Lower lobe of right lung (tissue), 2 donors: ENCODE data around the gene SERPINI2. TPM values are rescaled to one million over a fixed set of nuclear protein-coding genes. Genes with fewer than 3 reads are reported as not detected.

Source experiments
- ATAC-seq, 2 donors: fragments of 200-7000 bp; cut with Tn5 transposase; one replicate each; pipeline ENCODE4 v1.9.1; 2020 to 2022; ENCODE audit warnings: mild to moderate bottlenecking in 2 of 2, moderate library complexity in 2 of 2
- DNase-seq: peaks from one replicate; pipeline ENCODE4 v3.0.0-alpha.2; 2020
- H3K27ac ChIP-seq: fragments of 200-600 bp; one replicate; pipeline ENCODE4 v1.8.0; 2022
- H3K27me3 ChIP-seq: fragments of 200-600 bp; one replicate; pipeline ENCODE4 v1.8.0; 2022; ENCODE audit warnings: low read depth
- H3K36me3 ChIP-seq: fragments of 200-600 bp; one replicate; pipeline ENCODE4 v1.8.0; 2022; ENCODE audit warnings: mild to moderate bottlenecking
- H3K4me1 ChIP-seq: fragments of 200-600 bp; one replicate; pipeline ENCODE4 v1.8.0; 2022
- H3K4me3 ChIP-seq: fragments of 200-600 bp; one replicate; pipeline ENCODE4 v1.8.0; 2022; ENCODE audit warnings: mild to moderate bottlenecking
- H3K9me3 ChIP-seq: fragments of 200-600 bp; one replicate; pipeline ENCODE4 v1.8.0; 2022
- CTCF ChIP-seq: fragments of 200-600 bp; IDR thresholded peaks from one replicate; pipeline ENCODE4 v1.8.0; 2022; ENCODE audit warnings: antibody characterized with exemption, mild to moderate bottlenecking
- intact Hi-C: fragments of 100-400 bp; cut with DNase I; formaldehyde crosslinking; loops from one replicate; pipeline ENCODE4 v1.11.0; 2022
- total RNA-seq: library from RNA; stranded (reverse); fragmentation: NEBNext Ultra II Directional; extraction: Animal tissue kit (Norgen Biotek cat#: 25700); gene quantifications from one replicate; pipeline ENCODE4 v1.2.1, GENCODE V29; 2021
- donor health status: DM: no; HTN: yes; CAD: no; lungs with severe emphysema.

SERPINI2 gene
- total RNA-seq, 1 donor from 2014 or later: 2.3 TPM

DNA sequence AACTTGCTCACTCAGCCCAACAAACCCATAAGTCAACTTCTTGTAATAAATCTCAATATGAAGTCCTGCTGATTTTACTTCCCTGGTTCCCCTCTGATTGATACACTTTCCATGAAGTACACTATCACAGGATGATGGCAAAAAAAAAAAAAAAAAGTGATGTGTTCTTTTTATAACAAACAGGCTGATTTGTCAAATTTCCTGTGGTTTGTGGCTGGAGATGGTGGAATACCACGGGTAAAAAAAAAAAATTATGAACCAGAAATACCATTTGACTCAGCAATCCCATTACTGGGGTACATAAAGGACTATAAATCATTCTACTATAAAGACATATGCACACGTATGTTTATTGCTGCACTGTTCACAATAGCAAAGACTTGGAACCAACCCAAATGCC is 10.7 kb upstream of the SERPINI2 start:
- intact Hi-C loops: no loop called here
- no peaks in the 10 kb centered on the region for H3K27me3 ChIP-seq
- TF ChIP-seq CTCF: no peak
- no peak overlapping the region for H3K4me3 ChIP-seq
- H3K9me3 ChIP-seq: no peaks in the 10 kb centered on the region
- H3K36me3 ChIP-seq: no peaks in the 10 kb centered on the region
- ATAC-seq (no peak), DNase-seq (no peak)
- no peaks in the 10 kb centered on the region for H3K4me1 ChIP-seq
- no peak overlapping the region for H3K27ac ChIP-seq

DNA sequence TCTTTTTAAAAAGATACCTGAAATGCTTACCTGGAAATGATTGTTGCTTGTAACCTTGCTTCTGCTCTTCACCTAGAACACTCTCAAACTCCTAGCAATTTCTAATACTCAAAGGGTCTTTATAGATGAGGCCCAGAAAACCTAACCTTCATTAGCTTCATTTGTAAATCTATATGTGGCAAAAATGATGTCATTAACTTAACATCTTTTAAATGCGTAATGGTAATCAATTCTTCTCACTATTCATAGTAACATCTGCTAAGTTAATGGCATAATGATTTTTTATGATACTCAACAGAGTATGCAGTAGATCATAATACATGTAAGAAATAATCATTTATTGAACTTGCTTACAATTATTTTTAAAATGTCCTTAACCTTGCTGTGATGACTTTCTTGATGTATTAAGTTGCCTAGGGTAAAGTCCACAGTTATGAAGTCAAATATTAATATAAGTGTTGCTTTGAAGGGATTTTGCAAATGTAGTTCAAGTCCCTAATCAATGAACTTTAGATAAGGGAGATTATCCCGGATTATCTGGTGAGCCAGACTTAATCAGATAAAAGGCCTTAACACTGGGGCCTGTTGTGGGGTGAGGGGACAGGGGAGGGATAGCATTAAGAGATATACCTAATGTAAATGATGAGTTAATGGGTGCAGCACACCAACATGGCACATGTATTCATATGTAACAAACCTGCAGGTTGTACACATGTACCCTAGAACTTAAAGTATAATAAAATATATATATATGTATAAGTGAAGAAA is 10.1 kb upstream of the SERPINI2 start:
- Histone ChIP-seq H3K4me3 (no peak overlapping the region), H3K27ac (no peak overlapping the region), H3K36me3 (no peaks in the 10 kb centered on the region), H3K27me3 (no peaks in the 10 kb centered on the region), H3K4me1 (no peaks in the 10 kb centered on the region), H3K9me3 (no peaks in the 10 kb centered on the region)
- intact Hi-C loops: no loop called here
- ATAC-seq (no peak), DNase-seq (no peak)
- no peak for TF ChIP-seq CTCF

GRCh38 chr3:167481164-167481563 is 7.3 kb upstream of the SERPINI2 start:
- Histone ChIP-seq H3K27me3 (no peaks in the 10 kb centered on the region), H3K27ac (no peak overlapping the region), H3K9me3 (no peaks in the 10 kb centered on the region), H3K36me3 (no peaks in the 10 kb centered on the region), H3K4me3 (no peak overlapping the region), H3K4me1 (no peaks in the 10 kb centered on the region)
- no peak for DNase-seq
- no peak for TF ChIP-seq CTCF
- ATAC-seq: no peak
- intact Hi-C loops: no loop called here

GRCh38 chr3:167480748-167481147 is 6.9 kb upstream of the SERPINI2 start:
- Histone ChIP-seq H3K4me1 (no peaks in the 10 kb centered on the region), H3K36me3 (no peaks in the 10 kb centered on the region), H3K27ac (no peak overlapping the region), H3K4me3 (no peak overlapping the region), H3K9me3 (no peaks in the 10 kb centered on the region), H3K27me3 (no peaks in the 10 kb centered on the region)
- intact Hi-C loops: no loop called here
- TF ChIP-seq CTCF: no peak
- no peak for ATAC-seq
- DNase-seq: no peak

- Histone ChIP-seq H3K9me3 (no peaks in the 10 kb centered on the region), H3K36me3 (no peaks in the 10 kb centered on the region), H3K27ac (no peak overlapping the region), H3K4me1 (no peaks in the 10 kb centered on the region), H3K4me3 (no peak overlapping the region), H3K27me3 (no peaks in the 10 kb centered on the region)
- no peak for TF ChIP-seq CTCF
- DNase-seq (no peak), ATAC-seq (no peak)
- intact Hi-C loops: no loop called here
Observed at GRCh38 chr3:167469381-167469780, 4.5 kb downstream of the SERPINI2 start.
